GM21367 (cell line): ENCODE measurements around the gene CAB39L.
A peak's percentile ranks its signal among the peaks of the same experiment; 100 is the strongest.

Source experiments
- ATAC-seq: cut with Tn5 transposase; IDR thresholded peaks from one replicate; pipeline ENCODE4 v1.9.1; 2021; ENCODE audit not compliant: unreplicated experiment

The CAB39L gene

DNA sequence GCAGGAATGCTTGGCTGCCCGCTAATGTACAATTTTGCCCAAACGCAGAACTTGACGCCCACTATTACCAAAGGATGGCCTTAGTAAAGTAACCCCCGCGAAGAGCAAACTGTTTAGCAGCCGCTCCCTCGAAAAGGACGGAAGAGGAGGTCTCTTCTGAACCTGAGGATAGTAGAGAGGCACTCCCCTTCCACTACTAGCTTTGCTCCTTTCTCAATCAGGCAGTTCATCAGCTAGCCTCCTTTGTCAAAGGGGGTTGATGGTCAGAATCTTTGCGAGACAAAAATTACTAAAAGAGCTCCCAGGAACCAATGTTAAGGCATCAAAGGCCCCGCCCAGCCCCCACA lies 534 bp downstream of the CAB39L start:
- ATAC-seq, result no peak

DNA sequence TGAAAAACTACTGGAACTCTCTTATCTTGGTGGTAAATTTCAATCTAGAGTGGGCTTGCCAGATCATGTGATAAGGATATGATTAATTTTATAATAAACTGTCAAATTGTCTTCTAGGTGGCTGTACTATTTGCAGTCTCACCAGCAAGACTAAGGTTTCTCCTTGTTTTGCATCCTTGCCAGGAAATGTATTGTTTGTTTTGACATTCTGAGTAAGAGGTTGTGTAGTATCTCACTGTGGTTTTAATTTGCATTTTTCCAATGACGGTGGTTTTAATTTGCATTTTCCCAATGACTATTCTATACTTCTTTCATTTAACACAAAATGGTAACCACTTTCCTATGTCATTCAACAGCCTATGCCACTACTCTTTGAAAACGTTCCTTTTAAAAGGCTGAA lies 2.0 kb downstream of the CAB39L start:
- ATAC-seq, result no peak

DNA sequence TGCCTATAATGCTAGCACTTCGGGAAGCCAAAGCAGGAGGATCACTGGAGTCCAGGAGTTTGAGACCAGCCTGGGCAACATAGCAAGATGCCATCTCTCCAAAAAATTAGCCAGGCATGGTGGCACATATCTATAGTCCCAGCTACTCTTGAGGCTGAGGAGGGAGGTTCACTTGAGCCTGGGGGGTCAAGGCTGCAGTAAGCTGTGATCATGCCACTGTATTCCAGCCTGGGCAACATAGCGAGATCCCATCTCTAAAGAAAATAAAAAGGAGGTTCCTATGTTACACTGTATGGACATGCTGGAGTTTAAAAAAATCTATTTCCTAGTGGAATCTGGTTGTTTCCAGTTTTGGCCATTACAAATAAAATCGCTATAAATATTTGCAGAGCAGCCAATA lies 2.6 kb downstream of the CAB39L start:
- ATAC-seq, result no peak

DNA sequence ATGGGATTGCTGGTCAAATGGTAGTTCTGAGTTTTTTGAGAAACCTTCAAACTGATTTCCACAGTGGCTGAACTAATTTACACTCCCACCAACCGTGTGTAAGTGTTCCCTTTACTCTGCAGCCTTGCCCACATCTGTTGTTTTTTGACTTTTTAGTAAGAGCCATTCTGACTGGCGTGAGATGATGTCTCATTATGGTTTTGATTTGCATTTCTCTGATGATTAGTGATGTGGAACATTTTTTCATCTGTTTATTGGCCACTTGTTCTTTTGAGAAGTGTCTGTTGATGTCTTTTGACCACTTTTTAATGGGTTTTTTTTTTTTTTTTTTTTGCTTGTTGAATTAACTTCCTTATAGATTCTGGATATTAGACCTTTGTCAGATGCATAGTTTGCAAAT lies 4.3 kb downstream of the CAB39L start:
- ATAC-seq, result no peak

DNA sequence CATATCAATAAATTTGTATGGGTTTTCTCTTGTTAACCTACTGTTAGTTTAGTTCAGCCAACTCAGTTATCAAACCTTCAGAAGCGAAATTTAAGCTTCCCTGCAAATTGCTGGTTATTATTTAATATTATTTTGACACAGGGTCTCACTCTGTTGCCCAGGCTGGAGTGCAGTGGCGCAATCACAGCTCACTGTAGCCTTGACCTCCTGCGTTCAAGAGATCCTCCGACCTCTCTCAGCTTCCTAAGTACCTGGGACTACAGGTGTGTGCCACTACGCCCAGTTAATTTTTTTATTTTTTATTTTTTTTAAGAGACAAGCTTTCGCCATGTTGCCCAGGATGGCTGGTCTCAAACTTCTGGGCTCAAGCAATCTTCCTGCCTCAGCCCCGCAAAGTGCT lies 6.2 kb downstream of the CAB39L start:
- ATAC-seq, result no peak

DNA sequence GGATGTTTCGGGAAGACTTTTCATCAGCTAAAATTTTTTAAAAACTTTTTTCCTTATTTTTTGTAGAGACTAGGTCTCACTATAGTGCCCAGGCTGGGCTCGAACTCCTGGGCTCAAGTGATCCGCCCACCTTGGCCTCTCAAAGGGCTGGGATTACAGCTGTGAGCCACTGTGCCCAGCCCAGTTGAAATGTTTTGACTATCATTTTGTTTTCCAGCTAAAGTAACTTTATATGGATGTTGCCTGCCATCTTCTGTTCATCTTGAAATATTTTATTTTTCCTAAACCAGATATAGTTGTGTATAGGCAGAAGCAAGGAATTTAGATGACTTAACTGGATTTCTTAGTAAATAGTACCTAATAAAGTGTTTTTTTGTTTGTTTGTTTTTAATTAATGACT lies 7.0 kb downstream of the CAB39L start:
- ATAC-seq, result no peak

DNA sequence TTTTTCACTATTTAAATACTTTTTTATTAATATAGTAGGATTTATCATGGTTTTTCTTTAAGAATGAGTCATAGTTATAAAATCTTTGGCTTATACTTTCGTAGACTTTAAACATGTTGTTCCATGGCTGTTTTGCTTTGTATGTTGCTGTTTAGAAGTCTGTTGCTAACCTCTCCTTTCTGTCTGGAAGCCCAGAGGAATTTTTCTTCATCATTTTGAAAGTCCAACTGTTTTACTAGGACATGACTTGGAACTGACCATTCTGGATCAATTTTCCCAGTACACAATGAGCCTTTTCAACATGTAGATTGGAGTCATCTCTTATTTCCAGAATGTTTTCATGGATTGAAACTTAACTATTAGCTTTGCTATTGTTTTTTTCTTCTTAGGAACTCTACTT lies 7.9 kb downstream of the CAB39L start:
- no peak for ATAC-seq

DNA sequence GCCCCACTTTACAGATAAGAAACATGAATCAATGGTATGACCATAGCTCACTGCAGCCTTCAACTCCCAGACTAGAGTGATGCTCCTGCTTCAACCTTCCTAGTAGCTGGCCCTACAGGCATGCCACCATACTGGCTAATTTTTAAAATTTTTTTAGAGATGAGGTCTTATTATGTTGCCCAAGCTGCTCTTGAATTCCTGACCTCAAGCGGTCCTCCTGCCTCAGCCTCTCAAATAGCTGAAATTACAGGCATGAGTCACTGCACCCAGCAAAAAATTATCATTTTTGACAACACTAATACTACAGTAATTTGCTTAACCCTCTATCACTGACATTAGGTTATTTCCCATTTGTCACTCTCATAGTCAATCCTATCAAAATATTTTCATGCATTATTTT lies 14.7 kb downstream of the CAB39L start:
- no peak for ATAC-seq

DNA sequence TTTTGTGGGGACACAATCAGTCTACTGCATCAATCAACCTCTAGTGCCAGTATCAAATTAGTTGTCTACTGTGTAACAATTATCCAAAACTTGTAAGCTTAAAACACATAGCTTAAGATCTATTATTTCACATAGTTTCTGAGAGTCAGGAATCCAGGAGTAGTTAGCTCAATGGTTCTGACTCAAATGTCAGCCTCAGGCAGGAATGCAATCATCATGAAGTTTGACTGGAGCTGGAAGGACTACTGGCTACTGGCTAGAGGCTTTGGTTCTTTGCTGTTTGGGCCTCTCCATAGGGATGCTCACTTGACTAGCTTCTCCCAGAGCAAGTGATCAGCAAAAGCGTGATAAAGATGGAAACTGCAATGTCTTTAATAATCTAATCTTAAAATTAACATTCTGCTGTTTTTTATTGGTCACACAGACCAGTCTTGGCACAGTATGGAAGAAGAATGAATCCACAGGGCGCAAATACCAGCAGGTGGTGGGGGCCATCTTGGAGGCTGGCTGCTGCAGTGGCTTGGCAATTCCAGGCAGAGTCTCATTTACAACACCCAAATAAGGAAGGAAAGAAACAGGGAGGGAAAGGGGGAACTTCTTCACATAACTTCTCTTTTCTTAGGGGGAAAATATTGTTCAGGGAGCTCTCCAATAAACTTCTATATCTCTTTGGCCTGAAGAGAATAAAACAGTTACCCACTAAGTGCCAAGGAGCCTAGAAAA lies 15.7 kb downstream of the CAB39L start:
- no peak for ATAC-seq

DNA sequence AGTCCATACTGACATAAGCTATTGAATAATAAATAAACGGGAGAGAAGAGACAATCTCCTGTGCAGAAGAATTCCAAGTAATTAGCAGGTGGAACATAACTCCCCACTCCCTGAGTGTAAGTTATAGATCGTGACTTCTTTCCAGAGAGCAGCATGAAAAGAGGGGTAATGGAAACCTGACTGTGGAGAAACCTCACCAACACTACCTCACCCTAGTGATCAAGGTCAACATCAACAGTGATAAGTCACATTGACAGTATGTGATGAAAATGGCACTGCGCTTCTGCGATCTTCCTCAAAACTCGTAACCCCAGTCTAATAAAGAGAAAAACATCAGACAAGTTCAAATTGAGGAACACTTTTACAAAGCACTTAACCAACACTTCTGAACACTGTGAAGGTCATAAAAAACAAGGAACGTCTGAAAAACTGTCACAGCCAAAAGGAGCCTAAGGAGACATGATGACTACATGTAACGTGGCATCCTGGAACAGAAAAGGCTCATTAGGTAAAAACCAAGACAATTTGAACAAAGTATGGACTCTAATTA lies 19.8 kb downstream of the CAB39L start:
- ATAC-seq, result no peak

DNA sequence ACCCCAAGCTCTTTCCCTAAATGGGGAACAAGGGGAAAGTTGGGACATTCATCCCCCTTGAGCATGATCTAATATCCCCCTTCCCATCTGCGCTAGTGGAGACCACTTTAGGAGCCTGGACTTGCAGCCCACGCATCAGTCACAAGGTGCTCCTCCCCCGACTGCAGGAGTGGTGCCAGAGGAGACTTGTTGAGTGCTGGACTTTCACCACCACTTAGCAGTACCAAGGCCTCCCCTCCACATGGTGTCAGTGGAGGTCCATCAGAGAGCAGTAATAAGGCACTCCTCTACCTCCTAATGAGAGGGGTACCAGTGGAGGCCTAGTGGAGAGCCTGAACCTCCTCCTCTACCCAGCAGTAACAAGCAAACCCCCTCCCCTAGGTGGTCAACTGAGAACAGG lies 22.5 kb downstream of the CAB39L start:
- peak; percentile 67 for ATAC-seq

DNA sequence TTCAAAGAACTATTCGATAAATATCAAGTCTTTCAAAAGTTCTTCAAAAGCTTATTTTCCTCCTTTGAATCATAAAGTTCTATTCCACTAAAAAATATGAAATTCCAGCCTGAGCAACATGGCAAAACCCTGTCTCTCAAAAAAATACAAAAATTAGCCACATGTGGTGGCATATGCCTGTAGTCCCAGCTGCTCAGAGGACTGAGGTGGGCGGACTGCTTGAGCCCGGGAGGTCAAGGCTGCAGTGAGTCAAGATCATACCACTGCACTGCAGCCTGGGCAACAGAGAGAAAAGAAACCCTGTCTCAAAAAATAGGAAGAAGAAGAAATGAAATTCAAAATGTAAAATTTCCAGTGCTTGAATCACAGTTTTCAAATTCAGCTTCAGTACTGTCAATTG lies 24.6 kb downstream of the CAB39L start:
- ATAC-seq, result no peak

DNA sequence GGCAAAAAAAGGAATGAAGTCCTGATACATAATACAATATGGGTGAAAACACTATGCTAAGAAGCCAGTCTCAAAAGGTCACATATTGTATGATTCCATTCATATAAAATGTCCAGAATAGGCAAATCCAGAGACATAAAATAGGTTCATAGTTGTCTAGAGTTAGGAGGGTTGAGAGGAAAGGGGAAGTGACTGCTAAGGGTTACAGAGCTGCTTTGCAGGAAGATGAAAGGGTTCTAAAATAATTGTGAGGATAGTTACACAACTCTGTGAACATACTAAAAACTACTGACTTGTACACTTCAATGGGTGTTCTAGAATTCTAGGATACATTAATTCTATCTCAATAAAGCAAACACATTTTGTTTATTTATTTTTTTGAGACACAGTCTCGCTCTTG lies 25.7 kb downstream of the CAB39L start:
- ATAC-seq, result no peak

DNA sequence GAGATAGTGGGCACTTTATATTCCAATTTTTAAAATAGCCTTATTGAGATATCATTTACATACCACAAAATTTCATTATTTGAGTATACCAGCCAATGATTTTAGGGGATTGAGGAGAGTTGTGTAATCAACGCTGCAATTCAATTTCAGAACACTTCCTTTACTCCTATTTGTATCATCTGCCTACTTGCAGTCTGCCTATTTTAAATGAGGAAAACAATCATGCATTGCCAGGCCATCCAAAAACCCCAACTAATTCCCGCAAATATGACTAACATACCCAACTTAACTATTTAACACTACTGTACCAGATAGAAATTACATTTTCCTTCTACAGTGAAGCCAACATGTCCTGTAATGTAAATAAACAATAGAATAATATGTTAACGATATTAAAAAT lies 26.7 kb downstream of the CAB39L start:
- ATAC-seq, result no peak

DNA sequence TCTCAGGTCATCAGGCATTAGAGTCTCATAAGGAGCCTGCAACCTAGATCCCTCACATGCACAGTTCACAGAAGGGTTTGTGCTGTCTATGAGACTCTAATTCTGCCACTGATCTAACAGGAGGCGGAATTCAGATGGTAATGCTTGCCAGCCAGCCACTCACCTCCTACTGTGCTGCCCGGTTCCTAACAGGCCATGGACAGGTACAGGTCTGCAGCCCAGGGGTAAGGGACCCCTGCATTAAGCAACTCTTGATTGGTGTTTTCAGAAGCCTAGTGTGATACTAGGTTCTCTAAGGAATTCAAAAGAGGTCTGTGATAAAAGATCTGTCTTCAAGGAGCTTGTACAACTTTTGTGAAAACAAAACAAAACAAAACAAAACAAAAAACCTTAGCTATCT lies 31.1 kb downstream of the CAB39L start:
- ATAC-seq, result no peak

DNA sequence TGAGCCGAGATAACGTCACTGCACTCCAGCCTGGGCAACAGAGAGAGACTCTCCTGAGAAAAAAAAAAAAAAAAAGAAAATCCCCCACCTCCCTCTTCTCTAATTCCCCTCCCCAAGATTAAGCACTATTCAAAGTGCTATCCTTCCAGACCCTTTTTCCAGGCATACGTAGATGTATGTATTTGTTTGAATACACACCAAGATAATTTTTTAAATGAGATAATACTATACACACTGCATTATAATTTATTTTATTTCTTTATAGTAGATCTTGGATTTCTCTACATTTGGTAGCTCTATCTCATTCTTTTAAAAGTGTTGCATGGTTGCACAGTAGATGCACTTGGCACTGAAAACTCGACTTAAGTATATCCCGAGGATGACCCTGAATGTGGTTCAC lies 32.5 kb downstream of the CAB39L start:
- ATAC-seq, result no peak

DNA sequence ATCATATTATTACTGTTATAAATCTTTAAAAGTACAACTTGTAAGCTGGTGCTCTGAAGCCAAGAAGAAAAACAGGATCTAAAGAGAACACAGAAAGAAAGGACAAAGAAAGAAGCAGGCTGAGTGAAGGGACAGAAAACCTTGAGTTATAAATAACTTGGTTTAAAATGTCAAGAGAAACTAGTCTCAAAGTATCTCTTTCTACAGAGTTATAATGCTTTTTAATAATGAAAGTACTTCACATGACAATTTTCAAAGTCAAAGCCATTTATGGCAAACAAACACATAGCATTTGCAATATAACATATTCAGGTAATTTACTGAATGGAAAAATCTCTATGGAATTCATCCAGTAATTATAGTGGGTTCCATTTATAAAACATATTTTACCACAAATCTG lies 33.4 kb downstream of the CAB39L start:
- no peak for ATAC-seq

DNA sequence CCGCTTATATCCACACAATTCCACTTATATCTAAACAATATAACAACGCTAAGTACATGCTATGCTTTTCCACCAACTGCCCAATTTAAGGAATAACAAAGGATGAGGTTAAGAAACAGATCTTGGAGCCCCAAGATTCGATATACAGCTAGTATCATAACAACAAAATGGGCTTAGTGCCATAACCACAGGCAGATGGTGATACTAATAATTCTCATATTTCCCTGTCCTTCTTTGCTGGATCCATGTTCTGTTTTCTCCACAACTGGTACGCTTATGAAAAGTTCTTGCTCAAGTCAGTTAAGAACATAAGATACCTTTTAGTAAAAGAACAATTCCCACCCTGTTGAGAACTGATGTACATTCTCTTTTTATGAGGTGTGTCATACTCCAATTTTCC lies 33.9 kb downstream of the CAB39L start:
- no peak for ATAC-seq

DNA sequence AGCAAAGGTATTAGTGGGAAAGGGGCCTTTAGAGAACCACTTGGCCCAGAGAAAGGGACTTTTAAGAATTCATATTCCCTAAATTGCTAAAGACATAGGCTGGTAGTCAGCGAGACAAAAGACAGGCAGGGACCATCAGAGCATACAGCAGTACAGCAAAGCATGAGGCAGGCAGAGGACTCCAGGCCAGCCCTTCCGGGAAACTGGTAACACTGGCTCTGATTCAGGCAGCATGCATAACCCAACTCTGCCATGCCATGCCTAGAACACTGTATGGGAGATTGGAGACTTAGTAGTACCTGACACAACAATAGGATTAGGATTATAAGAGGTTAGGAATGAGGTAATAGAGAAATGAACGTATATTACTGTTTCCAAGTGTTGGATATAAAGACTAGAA lies 34.9 kb downstream of the CAB39L start:
- ATAC-seq, result no peak

DNA sequence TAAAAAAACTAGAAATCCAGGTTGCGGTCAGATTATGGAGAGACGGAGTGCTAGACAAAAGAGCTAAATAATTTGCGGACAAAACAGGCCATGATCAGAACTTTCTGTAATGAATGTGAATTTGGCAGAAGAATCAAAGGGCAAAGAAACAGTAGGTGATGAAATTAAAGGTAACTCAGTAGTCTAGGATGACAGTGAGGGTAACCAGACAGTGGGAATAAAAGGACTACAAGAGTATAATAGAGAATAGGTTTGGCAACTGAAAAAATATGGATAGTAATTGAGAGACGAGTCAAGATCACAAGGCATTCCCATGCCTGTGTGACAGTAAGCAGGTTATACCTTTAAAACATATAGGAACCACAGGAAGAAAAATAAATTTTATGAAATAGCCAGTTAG lies 35.9 kb downstream of the CAB39L start:
- ATAC-seq, result no peak

DNA sequence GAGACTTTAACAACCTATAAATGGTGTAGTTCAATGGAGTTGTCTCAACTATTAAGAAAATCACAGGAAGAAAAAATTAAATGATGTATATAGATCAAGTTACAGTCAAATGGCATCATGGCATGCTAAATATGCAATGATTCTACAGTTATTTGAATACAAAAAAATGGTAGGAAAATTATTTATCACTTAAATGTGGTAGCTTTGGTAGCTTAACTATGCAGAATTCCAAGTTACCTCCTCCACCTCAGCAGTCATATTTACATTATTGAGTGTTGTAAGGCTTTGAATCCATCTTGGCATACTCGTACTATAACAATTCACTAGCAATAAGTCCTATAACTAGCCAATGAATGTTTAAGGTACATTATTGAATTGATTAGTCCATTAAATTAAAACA lies 36.8 kb downstream of the CAB39L start:
- ATAC-seq, result no peak

DNA sequence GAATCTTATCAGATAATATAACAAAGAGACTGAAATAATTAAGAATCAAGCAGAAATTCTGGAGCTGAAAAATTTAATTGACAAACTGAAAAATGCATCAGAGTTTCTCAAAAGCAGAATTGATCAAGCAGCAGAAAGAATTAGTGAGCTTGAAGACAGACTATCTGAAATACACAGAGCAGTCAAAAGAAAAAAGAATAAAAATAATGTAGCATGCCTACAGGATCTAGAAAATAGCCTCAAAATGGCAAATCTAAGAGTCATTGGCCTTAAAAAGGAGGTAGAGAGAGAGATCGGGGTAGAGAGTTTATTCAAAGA lies 39.2 kb downstream of the CAB39L start:
- ATAC-seq, result no peak

DNA sequence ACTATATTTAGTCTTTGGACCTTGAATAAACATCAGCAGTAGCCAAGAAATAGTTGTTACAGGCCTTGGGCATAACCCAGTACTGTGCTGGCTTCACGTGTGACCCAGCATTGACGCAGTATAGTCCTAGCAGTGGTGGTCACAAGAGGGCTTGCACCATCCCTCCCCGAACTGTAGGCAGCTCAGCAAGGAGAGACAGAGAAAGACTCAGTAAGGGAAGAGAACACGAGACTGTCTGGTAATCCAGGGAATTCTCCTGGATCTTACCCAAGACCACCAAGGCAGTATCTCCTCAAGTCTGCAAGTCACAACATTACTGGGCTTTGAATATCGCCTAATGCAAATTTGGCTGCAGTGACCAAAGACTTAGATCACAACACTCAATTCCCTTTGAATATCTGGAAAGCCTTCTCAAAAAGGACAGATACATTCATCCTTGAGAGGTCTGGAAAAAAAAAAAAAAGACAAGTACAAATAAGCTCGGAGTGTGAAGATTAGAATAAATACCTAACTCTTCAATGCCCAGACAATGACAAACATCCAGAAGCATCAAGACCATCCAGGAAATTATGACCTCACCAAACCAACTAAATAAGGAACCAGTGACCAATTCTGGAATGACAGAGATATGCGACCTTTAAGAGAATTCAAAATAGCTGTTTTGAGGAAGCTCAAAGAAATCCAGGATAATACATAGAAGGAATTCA lies 39.7 kb downstream of the CAB39L start:
- no peak for ATAC-seq
